Activated naive CD8-positive, alpha-beta T cell treated with anti-CD3 and anti-CD28 coated beads for 36 hours (primary cell): Measurements from ENCODE around the gene FAM107A. TPM values are rescaled to one million over a fixed set of nuclear protein-coding genes. Genes with fewer than 3 reads are reported as not detected.

Experiments used
- DNase-seq: peaks from one replicate; pipeline ENCODE4 v3.0.0; 2021
- H3K27ac Mint-ChIP-seq: one replicate; pipeline ENCODE4 v1.8.0; 2022; ENCODE audit warnings: mild to moderate bottlenecking, moderate library complexity, mixed read lengths
- H3K27me3 Mint-ChIP-seq: one replicate; pipeline ENCODE4 v1.8.0; 2022; ENCODE audit warnings: mild to moderate bottlenecking, mixed read lengths
- H3K36me3 Mint-ChIP-seq: one replicate; pipeline ENCODE4 v1.8.0; 2021; ENCODE audit warnings: mild to moderate bottlenecking, mixed read lengths
- H3K4me1 Mint-ChIP-seq: one replicate; pipeline ENCODE4 v1.8.0; 2021; ENCODE audit warnings: mixed read lengths
- H3K4me3 Mint-ChIP-seq: one replicate; pipeline ENCODE4 v1.8.0; 2022; ENCODE audit warnings: mild to moderate bottlenecking, moderate library complexity, mixed read lengths
- H3K9me3 Mint-ChIP-seq: one replicate; pipeline ENCODE4 v1.8.0; 2022; ENCODE audit warnings: mixed read lengths
- total RNA-seq, 2 experiments: library from RNA; stranded (reverse); gene quantifications; one replicate each; pipeline ENCODE4 v1.2.3, GENCODE V29; 2021

The FAM107A gene
- total RNA-seq, 2 experiments from 2014 or later, result not detected

DNA sequence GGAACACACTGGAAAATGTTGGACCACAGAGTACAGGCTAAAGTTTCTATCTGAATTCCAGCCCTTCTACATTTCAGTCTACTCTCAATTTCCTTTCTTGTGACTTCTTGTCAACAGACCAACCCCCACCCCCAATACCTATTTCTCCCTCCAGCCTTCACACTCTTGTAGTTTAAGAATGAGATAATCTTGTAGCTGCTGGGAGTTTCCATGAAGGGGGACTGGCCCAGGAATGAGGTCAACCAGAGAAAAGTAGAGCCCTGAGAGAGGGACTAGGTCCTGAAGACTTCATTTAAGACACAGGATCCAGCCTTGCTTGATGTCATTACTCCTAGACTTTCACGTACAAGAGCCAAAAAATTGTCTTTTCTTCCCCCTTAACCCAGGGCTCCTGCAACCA is 29.5 kb upstream of the FAM107A start:
- Mint-ChIP-seq H3K4me1 (peaks cover 5% of the 10 kb centered on the region), H3K9me3 (no peaks in the 10 kb centered on the region), H3K27ac (no peak overlapping the region), H3K4me3 (no peak overlapping the region), H3K36me3 (no peaks in the 10 kb centered on the region), H3K27me3 (peaks cover 33% of the 10 kb centered on the region)
- DNase-seq, result no peak

DNA sequence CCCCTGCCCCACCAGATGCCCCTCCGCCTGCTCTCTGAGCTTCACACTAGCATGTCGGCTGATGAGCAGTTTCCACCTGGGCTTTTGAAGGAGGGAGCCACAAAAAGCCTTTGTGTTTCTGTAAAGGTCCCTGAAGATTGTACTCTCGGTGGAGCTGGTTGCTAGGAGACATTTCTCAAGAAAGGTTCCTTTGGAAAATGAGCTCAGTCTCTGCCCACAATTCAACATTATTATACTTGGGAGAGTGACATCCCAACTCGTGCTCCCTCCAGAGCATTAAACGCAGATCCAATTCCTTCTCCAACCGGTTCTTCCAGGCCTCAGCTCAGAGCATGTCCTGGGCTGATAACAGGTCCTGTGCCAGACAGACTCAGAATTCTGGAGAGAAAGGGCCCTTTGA is 26.8 kb upstream of the FAM107A start:
- no peak for DNase-seq
- Mint-ChIP-seq H3K27me3 (peaks cover 41% of the 10 kb centered on the region), H3K27ac (no peak overlapping the region), H3K9me3 (no peaks in the 10 kb centered on the region), H3K36me3 (no peaks in the 10 kb centered on the region), H3K4me1 (peaks cover 5% of the 10 kb centered on the region), H3K4me3 (no peak overlapping the region)

DNA sequence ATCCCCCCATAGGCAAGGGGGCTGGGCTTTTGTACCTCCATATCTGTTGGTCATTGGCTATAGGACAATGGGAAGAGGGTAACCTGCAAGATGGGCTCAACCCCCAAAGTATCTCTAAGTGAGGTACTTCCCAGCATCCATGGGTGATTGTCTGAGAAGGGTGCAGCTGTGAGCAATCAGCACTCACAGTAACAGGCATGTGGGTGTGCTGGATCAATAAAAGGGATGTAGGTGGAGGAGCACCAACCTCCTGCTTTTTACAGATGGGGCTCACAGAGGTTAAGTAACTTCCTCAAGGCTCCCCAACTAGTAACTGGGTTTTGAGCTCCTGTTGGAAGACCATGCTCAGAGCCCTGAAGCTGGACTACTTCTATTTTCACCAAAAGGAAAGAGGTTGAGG is 26.4 kb upstream of the FAM107A start:
- Mint-ChIP-seq H3K36me3 (no peaks in the 10 kb centered on the region), H3K27ac (no peak overlapping the region), H3K27me3 (peaks cover 40% of the 10 kb centered on the region), H3K4me3 (no peak overlapping the region), H3K4me1 (peaks cover 5% of the 10 kb centered on the region), H3K9me3 (no peaks in the 10 kb centered on the region)
- no peak for DNase-seq

DNA sequence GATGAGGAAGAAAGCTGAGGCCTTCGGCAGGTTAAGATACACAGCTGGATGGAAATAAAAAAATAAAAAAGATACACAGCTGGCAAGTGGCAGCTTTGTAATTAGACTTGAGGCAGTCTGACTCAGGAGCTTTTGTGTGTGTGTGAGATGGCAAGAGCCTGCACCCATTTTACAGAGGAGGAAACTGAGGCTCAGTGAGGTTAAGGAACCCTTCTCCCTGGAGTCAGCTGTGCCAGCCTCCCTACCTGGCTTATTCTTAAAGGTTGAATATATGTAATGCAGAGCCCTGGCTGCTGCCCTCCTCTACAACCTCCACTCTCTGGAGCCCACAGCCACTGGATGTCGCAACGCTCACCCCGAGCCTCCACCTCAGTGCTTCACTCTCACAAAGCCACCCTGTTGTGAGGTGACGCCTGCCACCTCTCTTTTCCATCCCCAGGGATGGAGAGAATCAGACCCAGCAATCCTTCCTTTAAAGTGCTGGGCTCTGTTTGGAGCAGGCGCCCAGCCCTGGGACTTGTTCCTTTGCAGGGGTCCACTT is 20.6 kb upstream of the FAM107A start:
- Mint-ChIP-seq H3K27ac (no peak overlapping the region), H3K4me3 (no peak overlapping the region), H3K27me3 (peaks cover 17% of the 10 kb centered on the region), H3K9me3 (no peaks in the 10 kb centered on the region), H3K36me3 (no peaks in the 10 kb centered on the region), H3K4me1 (no peaks in the 10 kb centered on the region)
- no peak for DNase-seq

DNA sequence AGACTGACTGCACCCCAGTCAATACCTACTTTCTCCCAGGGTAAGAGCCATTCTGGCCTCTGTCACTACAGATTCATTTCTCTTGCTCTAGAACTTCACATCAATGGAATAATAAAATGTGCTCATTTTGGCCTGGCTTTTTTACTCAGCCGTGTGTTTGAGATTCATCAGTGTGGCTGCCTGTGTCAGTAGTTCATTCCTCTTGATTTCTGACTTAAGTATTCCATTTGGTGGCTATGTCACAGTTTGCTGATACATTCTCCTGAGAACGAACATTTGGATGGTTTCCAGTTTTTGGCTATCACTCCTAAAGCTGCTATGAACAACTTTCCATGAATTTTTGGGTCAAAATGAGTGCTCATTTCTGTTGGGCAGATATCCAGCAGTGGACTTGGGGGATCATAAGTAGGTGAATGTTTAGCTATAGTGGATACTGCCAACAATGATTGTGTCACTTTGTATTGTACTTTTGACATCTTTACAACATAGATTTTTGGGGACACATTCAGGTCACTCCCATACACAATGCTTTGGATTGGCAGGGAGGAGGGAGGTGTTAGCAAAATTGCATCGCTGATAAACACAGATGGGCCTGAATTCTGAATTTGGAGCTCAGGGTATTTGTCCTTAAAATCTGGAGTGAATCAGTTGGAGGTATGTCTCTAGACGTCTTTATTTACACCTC is 19.8 kb upstream of the FAM107A start:
- Mint-ChIP-seq H3K27me3 (peaks cover 12% of the 10 kb centered on the region), H3K27ac (no peak overlapping the region), H3K9me3 (no peaks in the 10 kb centered on the region), H3K4me3 (no peak overlapping the region), H3K4me1 (no peaks in the 10 kb centered on the region), H3K36me3 (no peaks in the 10 kb centered on the region)
- no peak for DNase-seq

DNA sequence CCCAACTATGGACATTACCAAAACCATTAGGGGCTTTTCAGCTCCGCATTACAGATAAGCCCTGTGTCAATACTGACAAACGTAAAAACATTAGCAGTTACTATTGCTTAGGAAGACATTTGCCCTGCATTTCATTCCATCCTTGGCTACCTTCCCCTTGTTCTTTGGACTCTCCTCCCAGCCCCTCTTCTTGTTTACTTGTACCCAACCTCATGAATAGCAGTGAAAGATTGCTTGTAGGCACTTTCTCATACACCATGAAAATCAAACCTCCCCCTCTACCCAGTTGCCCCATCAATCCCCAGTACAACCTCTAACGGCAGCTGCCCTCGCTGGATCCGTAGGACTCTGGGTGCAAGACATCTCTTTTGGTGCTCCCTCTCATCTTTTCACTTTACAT is 16.9 kb upstream of the FAM107A start:
- no peak overlapping the region for H3K4me3 Mint-ChIP-seq
- no peaks in the 10 kb centered on the region for H3K36me3 Mint-ChIP-seq
- peaks cover 8% of the 10 kb centered on the region for H3K27me3 Mint-ChIP-seq
- peaks cover 2% of the 10 kb centered on the region for H3K4me1 Mint-ChIP-seq
- no peak overlapping the region for H3K27ac Mint-ChIP-seq
- no peaks in the 10 kb centered on the region for H3K9me3 Mint-ChIP-seq
- DNase-seq, result no peak

DNA sequence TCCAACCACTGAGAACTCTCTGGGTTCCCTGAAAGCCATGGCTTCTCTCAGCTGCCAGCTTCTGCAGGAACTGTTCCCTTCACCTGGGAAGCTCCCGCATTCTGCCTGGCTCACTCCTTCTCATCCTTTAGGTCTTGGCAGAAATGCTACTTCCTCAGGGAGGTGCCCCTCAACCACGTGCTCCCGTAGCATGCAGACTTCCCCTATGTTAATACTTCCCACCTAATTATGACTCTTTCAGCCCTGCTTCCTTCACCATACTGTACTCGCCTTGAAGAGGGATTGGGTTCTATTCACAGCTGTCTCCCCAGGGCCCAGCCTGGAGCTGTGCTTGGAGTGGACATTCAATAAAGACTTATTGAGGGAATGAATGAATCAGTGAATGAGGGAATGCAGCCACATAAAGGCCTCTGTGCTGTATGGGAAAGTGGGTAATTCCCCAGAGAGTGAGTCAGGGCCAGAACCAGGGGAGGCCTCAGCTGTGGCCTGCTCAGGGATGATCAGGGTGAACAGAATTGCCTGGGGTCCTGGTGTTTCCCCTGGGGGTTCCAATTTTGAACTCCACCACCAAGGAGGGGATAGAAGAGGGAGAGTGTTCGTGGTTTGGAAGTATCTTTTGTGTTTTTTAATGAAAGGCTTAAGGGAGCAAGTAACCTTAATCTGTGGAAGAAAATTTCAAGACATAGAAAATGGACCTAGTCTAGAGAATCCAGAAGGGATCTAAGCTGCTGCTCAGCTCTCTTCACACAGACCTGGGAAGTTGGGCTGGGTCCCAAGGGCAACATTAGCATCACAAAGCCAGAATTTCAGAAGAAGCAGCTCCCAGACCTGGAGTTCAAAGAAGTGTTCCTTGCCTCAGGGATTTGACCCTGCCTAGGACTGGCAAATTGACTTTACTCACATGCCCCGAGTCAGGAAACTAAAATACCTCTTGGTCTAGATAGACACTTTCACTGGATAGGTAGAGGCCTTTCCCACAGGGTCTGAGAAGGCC is 14.6 kb upstream of the FAM107A start:
- Mint-ChIP-seq H3K4me3 (no peak overlapping the region), H3K36me3 (no peaks in the 10 kb centered on the region), H3K9me3 (no peaks in the 10 kb centered on the region), H3K27me3 (peaks cover 20% of the 10 kb centered on the region), H3K4me1 (peaks cover 2% of the 10 kb centered on the region), H3K27ac (no peak overlapping the region)
- no peak for DNase-seq

DNA sequence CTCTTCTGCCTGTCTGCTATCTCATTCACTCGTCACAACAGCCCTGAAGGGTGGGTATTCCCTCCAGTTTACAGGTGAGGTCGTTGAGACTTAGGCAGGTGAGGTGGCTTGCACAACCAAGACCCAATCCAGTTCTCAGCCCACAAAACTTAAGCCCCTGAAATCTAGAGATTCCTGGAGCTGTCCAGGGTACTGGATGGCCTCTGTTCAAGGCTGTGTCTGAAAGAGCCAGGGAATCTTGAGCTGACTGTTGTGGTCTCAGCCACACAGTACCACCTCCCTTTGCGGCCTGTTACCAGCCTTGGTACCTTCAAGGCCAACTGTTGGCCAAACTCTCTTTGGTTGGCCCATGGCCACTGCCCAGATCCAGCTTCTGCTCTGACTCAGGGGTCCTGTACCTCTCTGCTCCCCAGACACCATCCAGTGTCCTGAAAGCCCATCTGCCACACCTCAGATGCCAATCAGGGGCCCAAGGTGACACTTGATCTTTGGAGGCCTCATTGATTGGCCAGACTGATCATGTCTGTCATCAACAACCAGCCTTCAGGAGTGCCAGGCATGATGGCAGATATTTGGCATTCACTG is 10.9 kb upstream of the FAM107A start:
- Mint-ChIP-seq H3K4me1 (peaks cover 16% of the 10 kb centered on the region), H3K9me3 (peaks cover 2% of the 10 kb centered on the region), H3K4me3 (no peak overlapping the region), H3K27me3 (peaks cover 53% of the 10 kb centered on the region), H3K36me3 (peaks cover 4% of the 10 kb centered on the region), H3K27ac (no peak overlapping the region)
- DNase-seq, result no peak

DNA sequence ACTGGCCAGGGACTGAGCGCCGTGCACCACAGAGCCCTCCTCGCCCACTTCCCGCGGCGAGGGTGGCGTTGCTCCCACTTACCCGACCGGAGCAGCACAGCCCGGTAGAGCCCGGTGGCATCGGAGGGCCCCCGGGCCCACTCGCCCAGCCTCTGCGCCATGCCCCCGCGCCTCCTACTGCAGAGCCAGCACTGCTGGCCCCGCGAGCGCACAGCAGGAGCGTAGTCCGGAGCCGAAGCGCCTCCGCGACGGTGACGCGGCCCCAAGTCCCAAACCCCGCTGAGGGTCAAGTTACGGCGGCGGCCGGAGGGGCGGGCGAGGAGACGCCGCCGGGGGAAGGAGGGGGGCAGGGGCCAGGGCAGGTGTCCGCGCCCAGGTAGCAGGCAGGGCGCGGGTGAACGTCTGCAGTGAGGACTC is 9.6 kb upstream of the FAM107A start:
- Mint-ChIP-seq H3K27me3 (peaks cover 61% of the 10 kb centered on the region), H3K27ac (no peak overlapping the region), H3K4me1 (peaks cover 17% of the 10 kb centered on the region), H3K4me3 (no peak overlapping the region), H3K9me3 (peaks cover 2% of the 10 kb centered on the region), H3K36me3 (peaks cover 4% of the 10 kb centered on the region)
- no peak for DNase-seq

DNA sequence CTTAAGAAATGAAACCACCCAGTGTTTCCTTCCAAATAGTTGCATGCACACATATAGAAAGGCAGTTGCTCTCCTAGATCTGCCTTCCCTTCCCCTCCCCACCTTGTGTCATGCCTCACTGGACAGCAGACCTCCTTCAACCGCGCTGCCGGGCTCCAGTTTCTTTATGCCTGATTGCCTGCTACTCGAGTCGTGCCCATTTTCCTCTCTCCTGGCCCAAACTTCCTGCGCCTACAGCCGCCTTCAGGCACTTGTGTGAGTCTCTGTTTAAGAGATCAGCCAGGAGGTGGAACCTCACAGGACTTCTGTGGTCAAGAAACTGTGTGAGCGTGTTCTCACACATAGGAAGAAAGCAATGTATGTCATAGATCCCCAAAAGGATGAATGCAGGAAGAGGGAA is 8.8 kb upstream of the FAM107A start:
- Mint-ChIP-seq H3K27ac (no peak overlapping the region), H3K27me3 (peaks cover 62% of the 10 kb centered on the region), H3K9me3 (peaks cover 2% of the 10 kb centered on the region), H3K36me3 (peaks cover 4% of the 10 kb centered on the region), H3K4me1 (peaks cover 21% of the 10 kb centered on the region), H3K4me3 (peak overlapping the region; percentile 76)
- no peak for DNase-seq

DNA sequence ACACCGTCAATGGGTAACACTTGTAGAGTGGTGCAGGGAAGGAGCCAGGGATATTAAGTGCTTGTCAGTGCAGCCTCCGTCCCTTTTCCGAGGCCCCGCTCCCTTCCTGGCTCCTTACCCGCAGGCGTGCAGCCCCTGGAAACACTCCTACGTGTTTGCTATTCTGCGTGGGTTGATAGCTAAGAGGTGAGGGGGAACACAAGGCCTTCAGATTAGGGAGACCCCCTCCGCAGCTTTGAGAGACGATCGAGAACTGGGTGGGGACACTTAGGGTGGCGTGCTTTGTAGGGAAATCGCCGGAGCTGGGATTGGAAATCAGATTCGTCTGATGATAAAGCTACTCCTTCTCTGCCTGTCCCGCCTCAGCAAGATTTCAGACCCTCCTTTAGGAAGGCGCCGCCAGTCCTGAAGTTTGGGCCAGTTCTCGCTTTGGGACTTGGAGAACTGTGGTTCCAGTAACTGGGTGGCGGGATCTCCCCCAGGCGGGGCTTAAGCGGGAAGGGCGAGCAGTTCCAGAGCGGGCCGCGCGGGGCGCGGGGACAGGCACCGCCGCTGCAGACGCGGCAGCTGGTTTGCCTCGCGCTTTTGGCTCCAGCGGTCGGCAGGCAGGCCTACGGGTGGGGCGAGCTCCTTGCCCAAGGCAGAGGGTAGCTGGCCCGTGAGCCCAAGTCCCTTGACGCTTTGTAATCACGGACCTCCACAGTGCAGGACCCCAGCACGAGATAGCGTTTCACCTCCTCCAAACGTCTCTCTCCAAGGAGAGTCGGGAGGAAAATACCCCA is 8.0 kb upstream of the FAM107A start:
- peak overlapping the region; percentile 76 for H3K4me3 Mint-ChIP-seq

DNA sequence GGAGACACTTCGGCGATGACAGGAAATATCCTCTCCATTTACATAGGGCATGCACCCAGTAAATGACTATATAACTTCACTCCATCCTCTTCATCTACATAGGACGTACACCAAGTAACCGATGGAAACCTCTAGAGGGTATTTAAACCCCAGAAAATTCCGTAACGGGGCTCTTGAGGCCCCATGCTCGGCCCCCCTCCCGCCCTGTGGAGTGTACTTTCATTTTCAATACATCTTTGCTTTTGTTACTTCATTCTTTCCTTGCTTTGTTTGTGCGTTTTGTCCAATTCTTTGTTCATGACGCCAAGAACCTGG is 7.5 kb upstream of the FAM107A start:
- H3K27ac Mint-ChIP-seq, result no peak overlapping the region
- H3K36me3 Mint-ChIP-seq, result peaks cover 4% of the 10 kb centered on the region
- H3K27me3 Mint-ChIP-seq, result peaks cover 58% of the 10 kb centered on the region
- H3K4me1 Mint-ChIP-seq, result peaks cover 21% of the 10 kb centered on the region
- peak overlapping the region; percentile 76 for H3K4me3 Mint-ChIP-seq
- DNase-seq, result peak; percentile 16
- peaks cover 2% of the 10 kb centered on the region for H3K9me3 Mint-ChIP-seq

More for the DNA sequence above, 8.0 kb upstream of the FAM107A start:
- peak; percentile 67 for DNase-seq
- peaks cover 21% of the 10 kb centered on the region for H3K4me1 Mint-ChIP-seq
- peak overlapping the region; percentile 22 for H3K27ac Mint-ChIP-seq
- peaks cover 4% of the 10 kb centered on the region for H3K36me3 Mint-ChIP-seq
- peaks cover 61% of the 10 kb centered on the region for H3K27me3 Mint-ChIP-seq
- peaks cover 2% of the 10 kb centered on the region for H3K9me3 Mint-ChIP-seq

DNA sequence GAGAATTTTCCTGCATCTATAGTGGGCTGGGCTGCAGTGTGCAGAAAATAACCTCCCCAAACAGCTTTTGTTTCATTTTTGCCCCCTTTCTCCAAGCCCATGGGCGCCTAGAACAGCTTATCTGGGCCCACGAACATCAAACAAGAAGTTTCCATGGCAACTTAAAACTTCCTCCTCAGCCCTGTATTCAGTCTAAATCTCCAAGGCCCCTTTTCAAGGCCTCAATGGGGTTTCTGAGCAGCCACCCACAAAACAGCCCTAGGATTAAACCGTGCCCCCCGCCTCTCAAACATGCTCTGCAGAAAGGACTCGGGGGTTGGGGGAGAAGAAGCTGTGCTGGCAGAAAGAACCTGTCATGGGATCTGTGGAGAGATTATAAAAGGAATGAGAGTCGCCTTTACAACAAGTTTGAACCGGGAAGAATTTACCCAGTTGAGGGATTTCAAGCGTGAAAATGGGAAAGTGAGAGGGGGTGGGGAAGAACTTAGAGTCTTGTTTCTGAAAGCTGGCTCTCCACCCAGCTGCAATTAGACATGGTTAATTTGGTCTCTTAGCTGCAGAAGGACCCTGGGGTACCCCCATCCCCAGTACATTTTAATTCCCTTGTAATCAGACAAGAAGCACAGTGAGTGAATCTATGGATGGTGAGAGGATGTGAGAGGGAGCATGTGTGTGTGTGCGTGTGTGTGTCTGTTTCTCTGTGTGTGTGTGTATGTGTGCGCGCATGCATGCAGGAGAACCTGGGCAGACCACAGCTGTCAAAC is 4.3 kb upstream of the FAM107A start:
- H3K27me3 Mint-ChIP-seq, result peaks cover 40% of the 10 kb centered on the region
- H3K4me1 Mint-ChIP-seq, result peaks cover 20% of the 10 kb centered on the region
- H3K27ac Mint-ChIP-seq, result no peak overlapping the region
- no peak overlapping the region for H3K4me3 Mint-ChIP-seq
- DNase-seq, result no peak
- H3K9me3 Mint-ChIP-seq, result peaks cover 2% of the 10 kb centered on the region
- peaks cover 4% of the 10 kb centered on the region for H3K36me3 Mint-ChIP-seq

DNA sequence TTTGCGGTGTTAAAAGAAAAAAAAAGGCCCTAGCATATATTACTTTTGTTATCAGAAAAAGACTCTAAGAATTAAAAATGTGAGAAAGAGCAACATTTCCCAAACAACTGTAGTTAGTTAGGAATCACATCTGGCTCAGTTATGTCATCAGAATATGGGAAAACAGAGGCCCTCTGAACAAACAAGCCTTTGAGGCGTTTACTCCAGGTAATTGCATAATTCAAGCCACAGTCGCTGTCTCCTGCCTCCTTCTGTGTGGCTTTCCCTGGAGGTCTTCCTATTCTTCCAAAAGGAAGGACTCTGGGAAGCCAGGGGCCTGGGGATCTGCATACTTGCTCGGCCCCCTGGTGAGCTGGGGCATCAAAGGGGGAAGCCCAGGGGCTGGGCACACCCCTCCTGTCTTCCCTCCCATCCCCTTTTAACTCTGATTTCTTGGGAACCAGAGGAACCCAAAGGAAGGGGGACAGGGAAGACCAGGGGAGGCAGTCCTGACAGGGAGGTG is 3.7 kb upstream of the FAM107A start:
- Mint-ChIP-seq H3K36me3 (peaks cover under 1% of the 10 kb centered on the region), H3K27me3 (peaks cover 33% of the 10 kb centered on the region), H3K9me3 (no peaks in the 10 kb centered on the region), H3K4me1 (peaks cover 15% of the 10 kb centered on the region), H3K4me3 (no peak overlapping the region), H3K27ac (no peak overlapping the region)
- DNase-seq, result no peak
